HEK293 (cell line): ENCODE results near the gene FSIP1.
A peak's percentile ranks its signal among the peaks of the same experiment; 100 is the strongest.

Experiments used
- BCL11B ChIP-seq: fragments of 450-650 bp; formaldehyde crosslinking; IDR thresholded peaks from 2 replicates; pipeline ENCODE4 v1.5.1; 2016; ENCODE audit warnings: low read depth, missing biosample characterization, missing genetic modification characterization
- GFI1B ChIP-seq: fragments of 450-650 bp; formaldehyde crosslinking; IDR thresholded peaks from 2 replicates; pipeline ENCODE4 v1.5.1; 2016; ENCODE audit warnings: missing biosample characterization, missing genetic modification characterization
- HOXC10 ChIP-seq: sonication (generic); formaldehyde crosslinking; IDR thresholded peaks from 2 replicates; pipeline ENCODE4 v1.8.1; 2023; ENCODE audit warnings: mild to moderate bottlenecking, missing genetic modification reagents
- MYNN ChIP-seq: fragments of 450-650 bp; formaldehyde crosslinking; IDR thresholded peaks from 2 replicates; pipeline ENCODE4 v1.5.1; 2016; ENCODE audit warnings: missing biosample characterization, missing genetic modification characterization, borderline replicate concordance
- SP7 ChIP-seq: fragments of 450-650 bp; formaldehyde crosslinking; IDR thresholded peaks from 2 replicates; pipeline ENCODE4 v1.5.1; 2016; ENCODE audit warnings: missing biosample characterization, missing genetic modification characterization
- WT1 ChIP-seq: fragments of 450-650 bp; formaldehyde crosslinking; IDR thresholded peaks from 2 replicates; pipeline ENCODE4 v1.5.1; 2016; ENCODE audit warnings: missing biosample characterization, missing genetic modification characterization
- ZBTB17 ChIP-seq: fragments of 450-650 bp; formaldehyde crosslinking; IDR thresholded peaks from 2 replicates; pipeline ENCODE4 v1.5.1; 2016; ENCODE audit warnings: missing biosample characterization, missing genetic modification characterization
- ZEB2 ChIP-seq: fragments of 450-650 bp; formaldehyde crosslinking; IDR thresholded peaks from 2 replicates; pipeline ENCODE4 v1.5.1; 2016; ENCODE audit warnings: missing biosample characterization, missing genetic modification characterization
- ZFHX2 ChIP-seq: fragments of 450-650 bp; formaldehyde crosslinking; conservative IDR thresholded peaks from 2 replicates; pipeline ENCODE4 v1.5.1; 2016; ENCODE audit warnings: missing biosample characterization, missing genetic modification characterization
- ZIC2 ChIP-seq: fragments of 450-650 bp; formaldehyde crosslinking; IDR thresholded peaks from 2 replicates; pipeline ENCODE4 v1.5.1; 2016; ENCODE audit warnings: missing biosample characterization, missing genetic modification characterization
- ZNF211 ChIP-seq: fragments of 450-650 bp; formaldehyde crosslinking; IDR thresholded peaks from 2 replicates; pipeline ENCODE4 v1.5.1; 2016; ENCODE audit warnings: low read depth, missing biosample characterization, missing genetic modification characterization
- ZNF311 ChIP-seq: fragments of 450-650 bp; formaldehyde crosslinking; IDR thresholded peaks from 2 replicates; pipeline ENCODE4 v1.5.1; 2017; ENCODE audit warnings: missing biosample characterization, missing genetic modification characterization, borderline replicate concordance
- ZNF548 ChIP-seq: fragments of 450-650 bp; formaldehyde crosslinking; IDR thresholded peaks from 2 replicates; pipeline ENCODE4 v1.5.1; 2016; ENCODE audit warnings: missing biosample characterization, missing genetic modification characterization
- ZNF624 ChIP-seq: fragments of 450-650 bp; formaldehyde crosslinking; IDR thresholded peaks from 2 replicates; pipeline ENCODE4 v1.5.1; 2017; ENCODE audit warnings: missing biosample characterization, missing genetic modification characterization
- TF ChIP-seq, protein P1 (sequence below): fragments of 450-650 bp; formaldehyde crosslinking; IDR thresholded peaks from 2 replicates; pipeline ENCODE4 v1.5.1; 2016; ENCODE audit warnings: missing biosample characterization, missing genetic modification characterization
- TF ChIP-seq, protein P2 (sequence below): fragments of 450-650 bp; formaldehyde crosslinking; IDR thresholded peaks from 2 replicates; pipeline ENCODE4 v1.5.1; 2017; ENCODE audit warnings: missing biosample characterization, missing genetic modification characterization
- TF ChIP-seq, protein P3 (sequence below): fragments of 450-650 bp; formaldehyde crosslinking; IDR thresholded peaks from 2 replicates; pipeline ENCODE4 v1.5.1; 2016; ENCODE audit warnings: missing biosample characterization, missing genetic modification characterization
- TF ChIP-seq, protein P4 (sequence below): fragments of 450-650 bp; formaldehyde crosslinking; optimal IDR thresholded peaks from 2 replicates; pipeline ENCODE3; 2016; ENCODE audit warnings: missing biosample characterization, mild to moderate bottlenecking, missing genetic modification characterization
- TF ChIP-seq, protein P5 (sequence below): fragments of 450-650 bp; formaldehyde crosslinking; IDR thresholded peaks from 2 replicates; pipeline ENCODE4 v1.5.1; 2016; ENCODE audit warnings: missing biosample characterization, missing genetic modification characterization, borderline replicate concordance

FSIP1 gene

DNA sequence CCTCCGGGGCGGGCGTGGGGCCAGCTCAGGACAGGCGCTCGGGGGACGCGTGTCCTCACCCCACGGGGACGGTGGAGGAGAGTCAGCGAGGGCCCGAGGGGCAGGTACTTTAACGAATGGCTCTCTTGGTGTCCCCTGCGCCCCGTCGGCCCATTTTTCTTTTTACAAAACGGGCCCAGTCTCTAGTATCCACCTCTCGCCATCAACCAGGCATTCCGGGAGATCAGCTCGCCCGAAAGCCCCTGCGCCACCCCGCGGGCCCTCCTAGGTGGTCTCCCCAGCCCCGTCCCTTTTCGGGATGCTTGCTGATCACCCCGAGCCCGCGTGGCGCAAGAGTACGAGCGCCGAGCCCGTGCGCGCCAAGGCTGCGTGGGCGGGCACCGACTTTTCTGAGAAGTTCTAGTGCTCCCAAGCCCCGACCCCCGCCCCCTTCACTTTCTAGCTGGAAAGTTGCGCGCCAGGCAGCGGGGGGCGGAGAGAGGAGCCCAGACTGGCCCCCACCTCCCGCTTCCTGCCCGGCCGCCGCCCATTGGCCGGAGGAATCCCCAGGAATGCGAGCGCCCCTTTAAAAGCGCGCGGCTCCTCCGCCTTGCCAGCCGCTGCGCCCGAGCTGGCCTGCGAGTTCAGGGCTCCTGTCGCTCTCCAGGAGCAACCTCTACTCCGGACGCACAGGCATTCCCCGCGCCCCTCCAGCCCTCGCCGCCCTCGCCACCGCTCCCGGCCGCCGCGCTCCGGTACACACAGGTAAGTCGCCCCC, 202.0 kb downstream of the FSIP1 start, which contains the start of gene THBS1 (continued):
- TF ChIP-seq, protein P1, sequence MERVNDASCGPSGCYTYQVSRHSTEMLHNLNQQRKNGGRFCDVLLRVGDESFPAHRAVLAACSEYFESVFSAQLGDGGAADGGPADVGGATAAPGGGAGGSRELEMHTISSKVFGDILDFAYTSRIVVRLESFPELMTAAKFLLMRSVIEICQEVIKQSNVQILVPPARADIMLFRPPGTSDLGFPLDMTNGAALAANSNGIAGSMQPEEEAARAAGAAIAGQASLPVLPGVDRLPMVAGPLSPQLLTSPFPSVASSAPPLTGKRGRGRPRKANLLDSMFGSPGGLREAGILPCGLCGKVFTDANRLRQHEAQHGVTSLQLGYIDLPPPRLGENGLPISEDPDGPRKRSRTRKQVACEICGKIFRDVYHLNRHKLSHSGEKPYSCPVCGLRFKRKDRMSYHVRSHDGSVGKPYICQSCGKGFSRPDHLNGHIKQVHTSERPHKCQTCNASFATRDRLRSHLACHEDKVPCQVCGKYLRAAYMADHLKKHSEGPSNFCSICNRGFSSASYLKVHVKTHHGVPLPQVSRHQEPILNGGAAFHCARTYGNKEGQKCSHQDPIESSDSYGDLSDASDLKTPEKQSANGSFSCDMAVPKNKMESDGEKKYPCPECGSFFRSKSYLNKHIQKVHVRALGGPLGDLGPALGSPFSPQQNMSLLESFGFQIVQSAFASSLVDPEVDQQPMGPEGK = peak; percentile 60
- TF ChIP-seq, protein P2, sequence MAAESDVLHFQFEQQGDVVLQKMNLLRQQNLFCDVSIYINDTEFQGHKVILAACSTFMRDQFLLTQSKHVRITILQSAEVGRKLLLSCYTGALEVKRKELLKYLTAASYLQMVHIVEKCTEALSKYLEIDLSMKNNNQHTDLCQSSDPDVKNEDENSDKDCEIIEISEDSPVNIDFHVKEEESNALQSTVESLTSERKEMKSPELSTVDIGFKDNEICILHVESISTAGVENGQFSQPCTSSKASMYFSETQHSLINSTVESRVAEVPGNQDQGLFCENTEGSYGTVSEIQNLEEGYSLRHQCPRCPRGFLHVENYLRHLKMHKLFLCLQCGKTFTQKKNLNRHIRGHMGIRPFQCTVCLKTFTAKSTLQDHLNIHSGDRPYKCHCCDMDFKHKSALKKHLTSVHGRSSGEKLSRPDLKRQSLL = no peak
- TF ChIP-seq ZNF211 (tag by site-specific recombination) = no peak
- no peak for TF ChIP-seq ZNF311 (tag by site-specific recombination)
- TF ChIP-seq BCL11B (tag by site-specific recombination) = no peak
- peak; percentile 78 for TF ChIP-seq ZBTB17 (tag by site-specific recombination)
- TF ChIP-seq ZFHX2 (tag by site-specific recombination) = peak; percentile 63; the same call in 1 of the 2 replicates
- TF ChIP-seq, protein P3, sequence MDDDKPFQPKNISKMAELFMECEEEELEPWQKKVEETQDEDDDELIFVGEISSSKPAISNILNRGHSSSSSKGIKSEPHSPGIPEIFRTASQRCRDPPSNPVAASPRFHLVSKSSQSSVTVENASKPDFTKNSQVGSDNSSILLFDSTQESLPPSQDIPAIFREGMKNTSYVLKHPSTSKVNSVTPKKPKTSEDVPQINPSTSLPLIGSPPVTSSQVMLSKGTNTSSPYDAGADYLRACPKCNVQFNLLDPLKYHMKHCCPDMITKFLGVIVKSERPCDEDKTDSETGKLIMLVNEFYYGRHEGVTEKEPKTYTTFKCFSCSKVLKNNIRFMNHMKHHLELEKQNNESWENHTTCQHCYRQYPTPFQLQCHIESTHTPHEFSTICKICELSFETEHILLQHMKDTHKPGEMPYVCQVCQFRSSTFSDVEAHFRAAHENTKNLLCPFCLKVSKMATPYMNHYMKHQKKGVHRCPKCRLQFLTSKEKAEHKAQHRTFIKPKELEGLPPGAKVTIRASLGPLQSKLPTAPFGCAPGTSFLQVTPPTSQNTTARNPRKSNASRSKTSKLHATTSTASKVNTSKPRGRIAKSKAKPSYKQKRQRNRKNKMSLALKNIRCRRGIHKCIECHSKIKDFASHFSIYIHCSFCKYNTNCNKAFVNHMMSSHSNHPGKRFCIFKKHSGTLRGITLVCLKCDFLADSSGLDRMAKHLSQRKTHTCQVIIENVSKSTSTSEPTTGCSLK (tag by site-specific recombination) = no peak
- no peak for TF ChIP-seq WT1 (tag by site-specific recombination)
- TF ChIP-seq MYNN (tag by site-specific recombination) = no peak
- no peak for TF ChIP-seq ZEB2 (tag by site-specific recombination)
- TF ChIP-seq, protein P4, sequence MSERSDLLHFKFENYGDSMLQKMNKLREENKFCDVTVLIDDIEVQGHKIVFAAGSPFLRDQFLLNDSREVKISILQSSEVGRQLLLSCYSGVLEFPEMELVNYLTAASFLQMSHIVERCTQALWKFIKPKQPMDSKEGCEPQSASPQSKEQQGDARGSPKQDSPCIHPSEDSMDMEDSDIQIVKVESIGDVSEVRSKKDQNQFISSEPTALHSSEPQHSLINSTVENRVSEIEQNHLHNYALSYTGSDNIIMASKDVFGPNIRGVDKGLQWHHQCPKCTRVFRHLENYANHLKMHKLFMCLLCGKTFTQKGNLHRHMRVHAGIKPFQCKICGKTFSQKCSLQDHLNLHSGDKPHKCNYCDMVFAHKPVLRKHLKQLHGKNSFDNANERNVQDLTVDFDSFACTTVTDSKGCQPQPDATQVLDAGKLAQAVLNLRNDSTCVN (tag by site-specific recombination) = peak; percentile 81
- TF ChIP-seq, protein P5, sequence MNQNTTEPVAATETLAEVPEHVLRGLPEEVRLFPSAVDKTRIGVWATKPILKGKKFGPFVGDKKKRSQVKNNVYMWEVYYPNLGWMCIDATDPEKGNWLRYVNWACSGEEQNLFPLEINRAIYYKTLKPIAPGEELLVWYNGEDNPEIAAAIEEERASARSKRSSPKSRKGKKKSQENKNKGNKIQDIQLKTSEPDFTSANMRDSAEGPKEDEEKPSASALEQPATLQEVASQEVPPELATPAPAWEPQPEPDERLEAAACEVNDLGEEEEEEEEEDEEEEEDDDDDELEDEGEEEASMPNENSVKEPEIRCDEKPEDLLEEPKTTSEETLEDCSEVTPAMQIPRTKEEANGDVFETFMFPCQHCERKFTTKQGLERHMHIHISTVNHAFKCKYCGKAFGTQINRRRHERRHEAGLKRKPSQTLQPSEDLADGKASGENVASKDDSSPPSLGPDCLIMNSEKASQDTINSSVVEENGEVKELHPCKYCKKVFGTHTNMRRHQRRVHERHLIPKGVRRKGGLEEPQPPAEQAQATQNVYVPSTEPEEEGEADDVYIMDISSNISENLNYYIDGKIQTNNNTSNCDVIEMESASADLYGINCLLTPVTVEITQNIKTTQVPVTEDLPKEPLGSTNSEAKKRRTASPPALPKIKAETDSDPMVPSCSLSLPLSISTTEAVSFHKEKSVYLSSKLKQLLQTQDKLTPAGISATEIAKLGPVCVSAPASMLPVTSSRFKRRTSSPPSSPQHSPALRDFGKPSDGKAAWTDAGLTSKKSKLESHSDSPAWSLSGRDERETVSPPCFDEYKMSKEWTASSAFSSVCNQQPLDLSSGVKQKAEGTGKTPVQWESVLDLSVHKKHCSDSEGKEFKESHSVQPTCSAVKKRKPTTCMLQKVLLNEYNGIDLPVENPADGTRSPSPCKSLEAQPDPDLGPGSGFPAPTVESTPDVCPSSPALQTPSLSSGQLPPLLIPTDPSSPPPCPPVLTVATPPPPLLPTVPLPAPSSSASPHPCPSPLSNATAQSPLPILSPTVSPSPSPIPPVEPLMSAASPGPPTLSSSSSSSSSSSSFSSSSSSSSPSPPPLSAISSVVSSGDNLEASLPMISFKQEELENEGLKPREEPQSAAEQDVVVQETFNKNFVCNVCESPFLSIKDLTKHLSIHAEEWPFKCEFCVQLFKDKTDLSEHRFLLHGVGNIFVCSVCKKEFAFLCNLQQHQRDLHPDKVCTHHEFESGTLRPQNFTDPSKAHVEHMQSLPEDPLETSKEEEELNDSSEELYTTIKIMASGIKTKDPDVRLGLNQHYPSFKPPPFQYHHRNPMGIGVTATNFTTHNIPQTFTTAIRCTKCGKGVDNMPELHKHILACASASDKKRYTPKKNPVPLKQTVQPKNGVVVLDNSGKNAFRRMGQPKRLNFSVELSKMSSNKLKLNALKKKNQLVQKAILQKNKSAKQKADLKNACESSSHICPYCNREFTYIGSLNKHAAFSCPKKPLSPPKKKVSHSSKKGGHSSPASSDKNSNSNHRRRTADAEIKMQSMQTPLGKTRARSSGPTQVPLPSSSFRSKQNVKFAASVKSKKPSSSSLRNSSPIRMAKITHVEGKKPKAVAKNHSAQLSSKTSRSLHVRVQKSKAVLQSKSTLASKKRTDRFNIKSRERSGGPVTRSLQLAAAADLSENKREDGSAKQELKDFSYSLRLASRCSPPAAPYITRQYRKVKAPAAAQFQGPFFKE = no peak
- no peak for TF ChIP-seq ZNF548 (tag by site-specific recombination)
- TF ChIP-seq HOXC10 (CRISPR knock-in tag) = no peak
- no peak for TF ChIP-seq SP7 (tag by site-specific recombination)
- TF ChIP-seq GFI1B (tag by site-specific recombination) = no peak
- TF ChIP-seq ZNF624 (tag by site-specific recombination) = no peak
- no peak for TF ChIP-seq ZIC2 (tag by site-specific recombination)
